ENCODE data around the gene OR51D1. TPM values are rescaled to one million over a fixed set of nuclear protein-coding genes. Genes with fewer than 3 reads are reported as not detected.

Gene OR51D1
- total RNA-seq, 8 experiments from 2014 or later = 0.05 to 0.52 (median 0.13) TPM; not detected in 3

- H3K4me1 ChIP-seq (replicated peaks in 1 of 2) = no peaks in the 10 kb centered on the region
- H3K27ac ChIP-seq = no peak overlapping the region
- no peak overlapping the region for H3K4me3 ChIP-seq
- WGBS, 10 experiments = 0 to 91% (median 39%) methylated on average over 1 to 2 of the region's 2 CpGs; no CpG with 5 or more reads in 3 of the 10 experiments
- in situ Hi-C loops (cut with MboI; ENCODE audit: low pct_unique_long_range_greater_than_20kb in 2 of 9, low sequenced_read_pairs in 9 of 9, unreplicated experiment in 9 of 9) = no loop called here
- no peak for ATAC-seq (replicated peaks in 6 of 8)
Measured at GRCh38 chr11:4654635-4655369, 17.5 kb downstream of the OR51D1 start.

DNA sequence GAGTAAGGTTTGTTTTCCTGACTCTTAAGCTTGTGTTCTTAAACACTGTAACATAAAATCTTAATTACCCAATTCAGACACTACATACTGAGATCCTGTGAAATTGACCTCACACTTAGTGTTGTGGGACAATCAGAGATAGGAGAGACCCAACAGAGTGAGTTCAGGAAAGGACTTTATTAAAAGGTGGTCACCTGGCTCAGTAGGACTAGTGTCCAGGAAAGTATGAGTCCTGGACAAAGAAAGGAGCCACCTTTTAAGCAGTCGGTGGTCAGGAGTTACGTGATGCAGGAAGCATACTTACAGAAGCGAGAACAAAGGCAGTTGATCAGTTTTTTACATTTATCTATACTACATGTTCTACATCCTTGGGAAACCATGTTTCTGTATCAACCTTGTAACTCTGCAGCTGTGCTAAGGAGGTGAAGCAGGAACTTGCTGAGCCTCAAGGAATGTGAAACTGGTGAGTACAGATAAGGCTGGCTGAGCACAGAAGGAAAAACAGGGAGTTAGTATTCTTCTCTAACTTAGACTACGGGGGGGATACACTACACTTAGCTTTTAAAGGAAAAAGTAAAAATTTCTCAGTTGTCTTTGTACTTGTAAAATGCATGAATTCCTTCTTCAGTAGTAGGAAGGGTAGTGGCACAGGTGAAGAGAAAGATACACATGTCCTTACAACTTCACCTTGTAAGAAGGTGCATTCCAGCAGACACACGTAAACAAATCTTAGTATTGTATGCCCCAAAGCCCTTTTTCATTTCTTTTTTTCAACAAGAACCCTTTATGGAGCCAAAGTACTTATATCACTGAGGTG, 21.6 kb downstream of the OR51D1 start:
- no peak for ATAC-seq (replicated peaks in 6 of 8)
- Histone ChIP-seq H3K27ac (no peak overlapping the region), H3K4me3 (no peak overlapping the region), H3K4me1 (replicated peaks in 1 of 2) (no peaks in the 10 kb centered on the region)
- 27 to 100% (median 74%) methylated on average over 1 to 5 of the region's 5 CpGs for WGBS, 10 experiments
- in situ Hi-C loops (cut with MboI; ENCODE audit: low pct_unique_long_range_greater_than_20kb in 2 of 9, low sequenced_read_pairs in 9 of 9, unreplicated experiment in 9 of 9) = no loop called here

DNA sequence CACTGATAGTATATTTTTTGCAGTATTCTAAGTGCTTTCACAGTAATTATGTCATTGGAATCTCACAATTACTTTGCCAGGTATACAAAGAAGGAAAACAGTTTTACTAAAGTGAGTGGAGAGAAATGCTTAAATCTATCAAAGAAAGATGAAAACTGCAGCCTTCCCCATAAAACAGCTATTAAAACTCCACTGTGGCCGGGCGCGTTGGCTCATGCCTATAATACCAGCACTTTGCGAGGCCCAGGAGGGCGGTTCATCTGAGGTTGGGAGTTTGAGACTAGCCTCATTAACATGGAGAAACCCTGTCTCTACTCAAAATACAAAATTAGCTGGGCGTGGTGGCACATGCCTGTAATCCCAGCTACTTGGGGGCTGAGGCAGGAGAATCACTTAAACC, 25.6 kb downstream of the OR51D1 start:
- peak in 1 of 8 experiments; percentile 51 for ATAC-seq (replicated peaks in 6 of 8)
- Histone ChIP-seq H3K27ac (no peak overlapping the region), H3K4me1 (replicated peaks in 1 of 2) (no peaks in the 10 kb centered on the region), H3K4me3 (no peak overlapping the region)
- 30 to 100% (median 89%) methylated on average over 2 to 5 of the region's 6 CpGs; no CpG with 5 or more reads in 4 of the 10 experiments for WGBS, 10 experiments
- in situ Hi-C loops (cut with MboI; ENCODE audit: low pct_unique_long_range_greater_than_20kb in 2 of 9, low sequenced_read_pairs in 9 of 9, unreplicated experiment in 9 of 9) = no loop called here

DNA sequence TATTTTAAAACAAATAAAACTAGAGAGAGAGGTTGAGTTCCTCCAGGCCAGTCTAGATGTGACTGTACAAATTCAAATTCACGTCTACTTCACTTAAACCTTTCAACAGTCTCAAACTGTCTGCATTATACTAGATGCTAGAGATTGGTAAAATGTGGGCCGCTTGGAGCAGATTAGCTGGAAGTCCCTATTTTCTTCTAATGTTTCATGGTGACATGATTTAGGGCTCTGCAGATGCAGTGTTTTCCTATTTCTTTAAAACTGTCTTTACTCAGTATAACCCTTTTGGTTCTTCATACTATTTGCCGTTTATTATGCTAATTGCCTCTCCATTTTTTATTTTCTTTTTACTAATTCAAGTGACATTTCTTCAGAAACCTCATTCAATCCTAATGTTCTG, 26.9 kb downstream of the OR51D1 start:
- Histone ChIP-seq H3K4me1 (replicated peaks in 1 of 2) (no peaks in the 10 kb centered on the region), H3K27ac (no peak overlapping the region), H3K4me3 (no peak overlapping the region)
- ATAC-seq (replicated peaks in 6 of 8) = no peak
- in situ Hi-C loops (cut with MboI; ENCODE audit: low pct_unique_long_range_greater_than_20kb in 2 of 9, low sequenced_read_pairs in 9 of 9, unreplicated experiment in 9 of 9) = no loop called here
- WGBS, 10 experiments = 28 to 90% (median 78%) methylated on average over 1 to 3 of the region's 3 CpGs

DNA sequence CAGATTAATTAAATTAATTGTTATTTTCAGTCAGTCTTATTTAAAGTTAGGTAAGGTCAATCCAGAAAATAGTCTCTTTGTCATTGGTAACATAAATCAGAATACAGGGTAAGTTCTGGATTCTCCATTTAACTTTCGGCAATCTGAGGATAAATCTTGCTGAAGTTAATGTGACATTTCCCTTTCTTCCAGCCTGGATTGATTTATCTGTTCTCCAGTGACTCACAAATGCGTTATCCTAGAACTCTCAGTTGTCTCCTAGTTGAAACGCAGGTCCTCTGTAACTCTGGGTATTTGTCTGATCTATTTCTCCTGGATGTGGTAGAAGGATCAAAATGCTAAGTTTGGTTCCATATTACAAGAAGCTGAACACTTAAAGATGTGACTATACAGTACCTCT, 27.5 kb downstream of the OR51D1 start:
- 19 to 77% (median 53%) methylated on average over 1 to 3 of the region's 3 CpGs; no CpG with 5 or more reads in 1 of the 10 experiments for WGBS, 10 experiments
- Histone ChIP-seq H3K4me1 (replicated peaks in 1 of 2) (no peaks in the 10 kb centered on the region), H3K4me3 (no peak overlapping the region), H3K27ac (no peak overlapping the region)
- ATAC-seq (replicated peaks in 6 of 8) = no peak
- in situ Hi-C loops (cut with MboI; ENCODE audit: low pct_unique_long_range_greater_than_20kb in 2 of 9, low sequenced_read_pairs in 9 of 9, unreplicated experiment in 9 of 9) = no loop called here

DNA sequence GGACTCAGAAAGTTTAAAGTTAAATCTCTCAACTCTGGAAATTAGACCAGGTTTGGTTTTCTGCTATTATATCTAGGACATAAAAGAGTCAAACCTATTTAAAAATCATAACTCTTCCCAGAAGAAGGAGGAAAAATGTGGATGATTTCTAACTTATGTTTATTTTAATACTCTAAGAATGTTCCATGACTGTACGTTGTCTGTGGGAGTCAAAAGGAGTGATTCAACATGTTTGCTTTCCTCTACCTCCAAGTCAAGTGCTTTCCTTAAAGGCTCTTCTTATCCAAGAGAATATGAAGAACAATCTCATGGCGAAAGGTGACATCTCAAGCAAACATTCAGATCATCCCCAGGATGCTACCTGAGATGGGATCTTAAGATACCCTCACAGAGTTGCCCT, 28.1 kb downstream of the OR51D1 start:
- no peak for ATAC-seq (replicated peaks in 6 of 8)
- Histone ChIP-seq H3K4me1 (replicated peaks in 1 of 2) (no peaks in the 10 kb centered on the region), H3K4me3 (no peak overlapping the region), H3K27ac (no peak overlapping the region)
- 25 to 100% (median 83%) methylated on average over 2 of the region's 2 CpGs; no CpG with 5 or more reads in 2 of the 10 experiments for WGBS, 10 experiments
- in situ Hi-C loops (cut with MboI; ENCODE audit: low pct_unique_long_range_greater_than_20kb in 2 of 9, low sequenced_read_pairs in 9 of 9, unreplicated experiment in 9 of 9) = no loop called here

DNA sequence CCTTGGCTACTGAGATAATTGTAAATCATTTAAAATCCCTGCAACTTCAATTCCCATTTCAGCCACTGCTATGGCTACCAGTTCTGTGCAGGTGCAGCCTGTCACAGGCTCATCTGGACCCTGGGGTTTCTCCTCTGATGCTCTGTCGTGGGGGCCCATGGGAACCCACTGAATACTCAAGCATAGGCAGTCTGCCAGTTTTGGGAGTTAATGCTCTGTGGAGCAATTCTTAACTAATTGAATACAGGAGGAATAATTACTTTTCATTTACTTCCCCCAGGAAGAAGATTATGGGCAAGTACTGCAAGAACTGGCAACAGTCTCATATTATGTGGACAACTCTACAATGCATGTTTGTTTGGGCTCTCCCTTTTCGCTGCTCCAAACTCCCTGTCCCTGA, 34.5 kb downstream of the OR51D1 start:
- H3K27ac ChIP-seq = no peak overlapping the region
- in situ Hi-C loops (cut with MboI; ENCODE audit: low pct_unique_long_range_greater_than_20kb in 2 of 9, low sequenced_read_pairs in 9 of 9, unreplicated experiment in 9 of 9) = no loop called here
- no peak for ATAC-seq (replicated peaks in 6 of 8)
- H3K4me3 ChIP-seq = no peak overlapping the region
- H3K4me1 ChIP-seq (replicated peaks in 1 of 2) = no peaks in the 10 kb centered on the region
- WGBS, 10 experiments = 38 to 85% (median 69%) methylated on average over 1 to 2 of the region's 2 CpGs; no CpG with 5 or more reads in 2 of the 10 experiments

- no peaks in the 10 kb centered on the region for H3K4me1 ChIP-seq (replicated peaks in 1 of 2)
- in situ Hi-C loops (cut with MboI; ENCODE audit: low pct_unique_long_range_greater_than_20kb in 2 of 9, low sequenced_read_pairs in 9 of 9, unreplicated experiment in 9 of 9) = no loop called here
- no peak overlapping the region for H3K27ac ChIP-seq
- H3K4me3 ChIP-seq = no peak overlapping the region
- peak in 2 of 8 experiments; percentile 23 to 70 for ATAC-seq (replicated peaks in 6 of 8)
- WGBS, 10 experiments = 0 to 96% (median 48%) methylated on average over 1 to 3 of the region's 3 CpGs; no CpG with 5 or more reads in 2 of the 10 experiments
Measured at GRCh38 chr11:4672470-4672869, 35.2 kb downstream of the OR51D1 start.

DNA sequence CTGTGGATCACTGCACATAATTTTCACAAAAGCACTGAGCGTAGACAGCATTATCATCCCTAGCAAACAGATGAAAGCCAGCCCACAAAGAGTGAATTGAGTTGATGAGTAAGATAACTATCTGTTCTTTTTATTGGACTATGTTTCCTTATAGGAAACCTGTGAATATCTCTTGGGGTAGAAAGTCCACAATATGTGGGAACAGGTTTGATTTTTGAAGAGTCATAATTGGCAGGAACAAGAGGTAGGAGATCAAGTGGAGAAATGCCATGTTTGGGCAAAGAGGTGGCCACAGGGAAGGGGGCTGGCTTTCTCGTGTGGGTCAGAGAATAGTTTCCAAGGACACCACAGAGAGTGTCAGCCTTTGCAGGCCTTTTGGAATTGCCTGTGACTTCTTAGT, 36.5 kb downstream of the OR51D1 start:
- H3K4me3 ChIP-seq = no peak overlapping the region
- WGBS, 10 experiments = 27 to 100% (median 82%) methylated on average over 1 to 2 of the region's 2 CpGs; no CpG with 5 or more reads in 4 of the 10 experiments

DNA sequence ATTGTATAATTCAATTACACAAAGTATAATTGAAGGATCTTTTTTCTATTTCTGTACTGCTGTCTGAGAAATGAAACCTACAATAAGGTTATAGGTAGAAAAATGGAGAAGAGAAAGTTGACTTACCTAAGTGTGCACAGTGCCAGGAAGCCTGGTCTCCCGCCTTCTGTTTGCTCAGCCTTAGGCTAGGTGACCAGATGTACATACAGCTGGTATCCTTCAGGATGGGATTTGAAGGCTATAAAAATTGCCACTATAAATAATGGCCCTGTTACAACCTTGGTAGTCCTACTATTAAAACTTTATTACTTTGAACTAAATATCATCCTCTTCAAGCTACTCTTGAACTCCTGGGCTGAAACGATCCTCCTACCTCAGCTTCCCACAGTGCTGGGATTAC, 40.7 kb downstream of the OR51D1 start:
- H3K27ac ChIP-seq = no peak overlapping the region
- peak in 1 of 8 experiments; percentile 59 for ATAC-seq (replicated peaks in 6 of 8)
- 43 to 95% (median 82%) methylated on average over 1 to 2 of the region's 2 CpGs; no CpG with 5 or more reads in 1 of the 10 experiments for WGBS, 10 experiments
- in situ Hi-C loops (cut with MboI; ENCODE audit: low pct_unique_long_range_greater_than_20kb in 2 of 9, low sequenced_read_pairs in 9 of 9, unreplicated experiment in 9 of 9) = no loop called here
- H3K4me3 ChIP-seq = no peak overlapping the region
- H3K4me1 ChIP-seq (replicated peaks in 1 of 2) = no peaks in the 10 kb centered on the region

More for the DNA sequence above, 36.5 kb downstream of the OR51D1 start:
- in situ Hi-C loops (cut with MboI; ENCODE audit: low pct_unique_long_range_greater_than_20kb in 2 of 9, low sequenced_read_pairs in 9 of 9, unreplicated experiment in 9 of 9) = no loop called here
- Histone ChIP-seq H3K4me1 (replicated peaks in 1 of 2) (no peaks in the 10 kb centered on the region), H3K27ac (no peak overlapping the region)
- no peak for ATAC-seq (replicated peaks in 6 of 8)

- WGBS, 10 experiments = 14 to 81% (median 67%) methylated on average over 1 to 3 of the region's 3 CpGs; no CpG with 5 or more reads in 1 of the 10 experiments
- Histone ChIP-seq H3K4me1 (replicated peaks in 1 of 2) (no peaks in the 10 kb centered on the region), H3K27ac (no peak overlapping the region), H3K4me3 (no peak overlapping the region)
- in situ Hi-C loops (cut with MboI; ENCODE audit: low pct_unique_long_range_greater_than_20kb in 2 of 9, low sequenced_read_pairs in 9 of 9, unreplicated experiment in 9 of 9) = no loop called here
- ATAC-seq (replicated peaks in 6 of 8) = peak in 1 of 8 experiments; percentile 36
Measured at GRCh38 chr11:4680341-4680740, 43.1 kb downstream of the OR51D1 start.

- 0 to 100% (median 58%) methylated on average over 1 to 2 of the region's 2 CpGs; no CpG with 5 or more reads in 2 of the 10 experiments for WGBS, 10 experiments
- no peaks in the 10 kb centered on the region for H3K4me1 ChIP-seq (replicated peaks in 1 of 2)
- H3K4me3 ChIP-seq = no peak overlapping the region
- peak in 3 of 8 experiments; percentile 97 to 99 (median 98) for ATAC-seq (replicated peaks in 6 of 8)
- H3K27ac ChIP-seq = no peak overlapping the region
- in situ Hi-C loops (cut with MboI; ENCODE audit: low pct_unique_long_range_greater_than_20kb in 2 of 9, low sequenced_read_pairs in 9 of 9, unreplicated experiment in 9 of 9) = no loop called here
Measured at GRCh38 chr11:4682623-4683419, 45.5 kb downstream of the OR51D1 start.

Data from motor neuron (in vitro differentiated cells).